Activated CD4-positive, alpha-beta T cell treated with anti-CD3 and anti-CD28 coated beads for 36 hours (primary cell): ENCODE data around the gene AHI1. TPM values are rescaled to one million over a fixed set of nuclear protein-coding genes. Genes with fewer than 3 reads are reported as not detected.
A peak's percentile ranks its signal among the peaks of the same experiment; 100 is the strongest.

ENCODE experiments used
- ATAC-seq: fragments of 200-7000 bp; cut with Tn5 transposase; one replicate; pipeline ENCODE4 v1.10.0; 2021; ENCODE audit warnings: mild to moderate bottlenecking, moderate library complexity
- CTCF ChIA-PET: fragments of 350-600 bp; sonication (Branson Sonifier 250); formaldehyde crosslinking; loops from one replicate; lab custom pipeline; 2021; ENCODE audit warnings: antibody characterized with exemption; lab: Charles Lee
- POLR2A ChIA-PET: fragments of 350-600 bp; sonication (Branson Sonifier 250); formaldehyde crosslinking; loops from one replicate; lab custom pipeline; 2021; ENCODE audit warnings: antibody characterized with exemption, inconsistent platforms; lab: Charles Lee
- DNase-seq: peaks from one replicate; pipeline ENCODE4 v3.0.0-alpha.2; 2020
- H3K27ac Mint-ChIP-seq: one replicate; pipeline ENCODE4 v1.8.0; 2021; ENCODE audit warnings: mixed read lengths
- H3K27me3 Mint-ChIP-seq: one replicate; pipeline ENCODE4 v1.8.0; 2021; ENCODE audit warnings: mixed read lengths
- H3K36me3 Mint-ChIP-seq: one replicate; pipeline ENCODE4 v1.8.0; 2021; ENCODE audit warnings: low read depth, mixed read lengths
- H3K4me1 Mint-ChIP-seq: one replicate; pipeline ENCODE4 v1.8.0; 2021; ENCODE audit warnings: mixed read lengths
- H3K4me3 Mint-ChIP-seq: one replicate; pipeline ENCODE4 v1.8.0; 2021; ENCODE audit warnings: mild to moderate bottlenecking, moderate library complexity, mixed read lengths
- H3K9me3 Mint-ChIP-seq: one replicate; pipeline ENCODE4 v1.8.0; 2021; ENCODE audit warnings: low read depth, mixed read lengths
- intact Hi-C, 2 experiments: fragments of 100-400 bp; cut with DNase I in 1 of 2; cut with micrococcal nuclease in 1 of 2; formaldehyde crosslinking; loops; one replicate each; pipeline versions ENCODE4 v1.14.2 to v1.15.1; 2022 to 2024; cut with DNase I, micrococcal nuclease
- total RNA-seq, 2 experiments: library from RNA; stranded (reverse); gene quantifications; one replicate each; pipeline ENCODE4 v1.2.3, GENCODE V29; 2021

The AHI1 gene
- total RNA-seq, 2 experiments from 2014 or later = 35.6 to 36.0 TPM

DNA sequence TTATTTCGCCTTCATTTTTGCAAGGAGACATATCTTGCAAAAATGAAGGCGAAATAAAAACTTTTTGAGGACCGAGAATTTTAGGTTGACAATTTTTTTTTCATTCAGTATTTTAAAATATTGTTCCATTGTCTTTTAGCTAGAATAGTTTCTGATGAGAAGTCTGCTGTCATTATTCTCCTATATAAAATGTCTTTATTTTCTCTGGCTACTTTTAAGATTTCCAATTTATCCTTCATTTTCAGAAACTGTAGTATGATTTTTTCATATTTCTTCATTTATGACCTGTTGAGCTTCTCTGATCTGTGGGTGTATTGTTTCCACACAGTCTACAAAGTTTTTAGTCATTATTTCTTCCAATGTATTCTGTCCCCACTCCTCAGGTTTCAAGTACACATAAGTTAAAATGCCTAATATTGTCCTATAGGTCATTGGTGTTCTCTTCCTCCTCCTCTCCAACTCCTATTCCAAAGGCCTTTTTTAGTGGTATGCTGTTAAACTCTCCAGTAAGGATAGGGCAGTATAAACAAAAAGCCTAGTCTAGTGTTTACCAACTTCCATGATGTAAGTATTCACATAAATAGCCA is 15.7 kb downstream of the AHI1 start:
- ChIA-PET POLR2A (no interaction called here), CTCF (interaction anchor here (0.6 kb wide), 1 partner anchor 873 kb away, joined by 3 read pairs; no protein-coding TSS in a partner anchor)
- Mint-ChIP-seq H3K27ac (no peak overlapping the region), H3K4me3 (no peak overlapping the region), H3K27me3 (no peaks in the 10 kb centered on the region), H3K4me1 (no peaks in the 10 kb centered on the region), H3K36me3 (peaks cover 71% of the 10 kb centered on the region), H3K9me3 (peaks cover 32% of the 10 kb centered on the region)
- no peak for DNase-seq
- no peak for ATAC-seq
- intact Hi-C loops = no loop called here

DNA sequence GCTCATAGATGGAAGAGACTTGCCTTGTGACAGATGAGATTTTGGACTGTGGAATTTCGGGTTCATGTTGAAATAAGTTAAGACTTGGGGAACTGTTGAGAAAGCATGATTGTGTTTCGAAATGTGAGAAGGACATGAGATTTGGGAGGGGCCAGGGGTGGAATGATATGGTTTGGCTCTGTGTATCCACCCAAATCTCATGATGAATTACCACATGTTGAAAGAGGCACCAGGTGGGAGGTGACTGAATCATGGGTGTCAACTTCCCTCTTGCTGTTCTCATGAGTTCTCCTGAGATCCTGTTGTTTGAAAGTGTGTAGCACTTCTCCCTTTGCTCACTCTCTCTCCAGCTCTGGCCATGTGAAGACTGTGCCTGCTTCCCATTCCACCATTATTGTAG is 17.9 kb downstream of the AHI1 start:
- no peak for ATAC-seq

DNA sequence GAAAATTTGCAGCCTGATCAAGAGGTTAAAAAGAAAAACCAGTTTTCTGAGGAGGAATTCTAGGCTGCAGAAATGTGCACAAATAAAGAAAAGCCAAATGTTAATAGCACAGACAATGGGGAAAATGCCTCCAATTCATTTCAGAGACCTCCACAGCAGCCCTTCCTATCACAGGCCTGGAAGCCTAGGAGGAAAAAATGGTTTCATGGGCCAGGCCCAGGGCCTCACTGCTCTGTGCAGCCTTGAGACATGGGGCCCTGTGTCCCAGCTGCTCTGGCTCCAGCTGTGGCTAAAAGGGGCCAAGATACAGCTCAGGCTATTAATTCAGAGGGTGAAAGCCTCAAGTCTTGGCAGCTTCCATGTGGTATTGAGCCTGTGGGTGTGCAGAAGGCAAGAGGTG is 18.9 kb downstream of the AHI1 start:
- CTCF ChIA-PET = no interaction called here
- POLR2A ChIA-PET = no interaction called here
- intact Hi-C loops = no loop called here
- H3K27ac Mint-ChIP-seq = no peak overlapping the region
- no peak overlapping the region for H3K4me3 Mint-ChIP-seq
- ATAC-seq (no peak), DNase-seq (no peak)
- H3K9me3 Mint-ChIP-seq = peaks cover 24% of the 10 kb centered on the region
- H3K36me3 Mint-ChIP-seq = peaks cover 57% of the 10 kb centered on the region
- H3K4me1 Mint-ChIP-seq = peaks cover 3% of the 10 kb centered on the region
- H3K27me3 Mint-ChIP-seq = no peaks in the 10 kb centered on the region

More for the DNA sequence above, 17.9 kb downstream of the AHI1 start:
- ChIA-PET POLR2A (no interaction called here), CTCF (no interaction called here)
- peaks cover 27% of the 10 kb centered on the region for H3K9me3 Mint-ChIP-seq
- intact Hi-C loops = no loop called here
- DNase-seq = no peak
- H3K27me3 Mint-ChIP-seq = no peaks in the 10 kb centered on the region
- H3K4me3 Mint-ChIP-seq = no peak overlapping the region
- peaks cover 2% of the 10 kb centered on the region for H3K4me1 Mint-ChIP-seq
- H3K36me3 Mint-ChIP-seq = peaks cover 64% of the 10 kb centered on the region
- H3K27ac Mint-ChIP-seq = no peak overlapping the region

DNA sequence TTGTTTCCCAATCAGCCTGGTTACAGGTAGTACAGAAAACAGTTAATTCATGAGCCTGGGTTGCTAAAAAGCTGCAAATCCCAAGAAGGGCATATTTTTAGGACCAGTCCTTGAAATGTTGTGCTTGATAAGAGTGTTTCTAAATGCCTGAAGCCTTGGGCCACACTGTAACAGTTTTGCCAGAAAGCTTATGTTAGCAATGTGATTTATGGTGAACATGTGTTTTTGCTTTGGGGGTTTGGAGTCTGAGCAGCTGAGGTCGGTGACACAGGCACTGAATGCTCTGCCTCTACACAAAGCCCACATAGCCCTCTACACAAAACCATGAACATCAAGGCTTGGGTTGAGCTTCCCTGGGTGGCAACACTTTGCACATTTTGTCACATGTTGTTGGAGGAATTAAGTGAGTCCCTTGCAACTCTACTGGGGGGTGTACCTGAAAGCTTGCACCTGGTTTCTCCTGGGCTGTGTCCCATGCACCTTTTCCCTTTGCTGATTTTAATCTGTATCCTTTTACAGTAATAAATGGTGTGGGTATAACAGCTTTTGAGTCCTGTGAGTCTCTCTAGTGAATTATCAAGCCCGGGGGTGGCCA is 22.2 kb downstream of the AHI1 start:
- ATAC-seq (no peak), DNase-seq (no peak)
- Mint-ChIP-seq H3K27me3 (no peaks in the 10 kb centered on the region), H3K4me3 (no peak overlapping the region), H3K27ac (no peak overlapping the region), H3K9me3 (peaks cover 14% of the 10 kb centered on the region), H3K36me3 (peaks cover 43% of the 10 kb centered on the region), H3K4me1 (peaks cover 3% of the 10 kb centered on the region)
- ChIA-PET CTCF (interaction anchor here (0.8 to 2.4 kb wide), 2 partner anchors 12 to 25 kb away, joined by 6 read pairs; no protein-coding TSS in a partner anchor), POLR2A (no interaction called here)
- intact Hi-C loops = no loop called here

DNA sequence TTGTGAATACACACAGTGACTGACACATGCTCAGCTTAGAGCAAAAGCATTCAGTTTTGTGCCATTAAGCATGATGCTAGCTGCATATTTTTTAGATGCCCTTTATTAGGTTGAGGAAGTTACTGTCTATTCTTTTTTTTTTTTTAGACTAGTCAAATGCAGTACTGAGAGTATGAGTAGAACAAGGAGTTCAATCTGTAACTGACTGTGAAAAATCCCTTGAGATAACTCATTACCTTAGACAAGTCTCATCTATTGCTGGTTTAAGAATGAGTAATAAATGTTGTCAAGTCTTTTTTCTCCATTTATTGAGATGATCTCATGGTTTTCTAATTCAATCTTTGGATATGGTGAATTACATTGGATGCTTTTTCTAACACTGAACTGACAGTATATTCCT is 23.2 kb downstream of the AHI1 start:
- ChIA-PET POLR2A (no interaction called here), CTCF (interaction anchor here (0.6 to 2.4 kb wide), 3 partner anchors 11 to 944 kb away, joined by 3 to 6 read pairs (median 3); no protein-coding TSS in a partner anchor)
- Mint-ChIP-seq H3K27ac (no peak overlapping the region), H3K4me1 (peaks cover 3% of the 10 kb centered on the region), H3K4me3 (no peak overlapping the region), H3K27me3 (no peaks in the 10 kb centered on the region), H3K36me3 (peaks cover 37% of the 10 kb centered on the region), H3K9me3 (peaks cover 9% of the 10 kb centered on the region)
- intact Hi-C loops = no loop called here
- DNase-seq (no peak), ATAC-seq (peak; percentile 65)

DNA sequence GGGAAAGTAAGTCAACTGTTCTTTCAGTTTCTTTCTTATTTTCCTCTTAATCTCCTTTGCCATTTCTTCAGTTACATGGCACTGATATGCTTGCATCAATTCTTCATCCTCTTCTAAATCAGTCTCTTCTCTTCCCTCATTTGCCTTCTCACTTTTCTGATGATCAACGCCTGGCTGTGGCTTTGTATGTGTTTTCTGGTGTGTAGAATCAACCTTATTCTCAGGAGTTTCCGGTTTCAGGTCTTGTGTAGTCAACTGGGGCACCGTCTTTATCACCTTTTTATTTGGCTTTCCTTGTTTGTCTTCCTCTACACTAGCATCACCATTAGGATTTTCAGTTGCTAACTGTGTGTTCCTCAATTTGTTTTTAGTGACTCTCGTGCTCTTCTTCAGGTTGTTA is 31.6 kb downstream of the AHI1 start:
- H3K27ac Mint-ChIP-seq = peak overlapping the region; percentile 4
- intact Hi-C loops = no loop called here
- H3K4me1 Mint-ChIP-seq = peaks cover 5% of the 10 kb centered on the region
- DNase-seq (no peak), ATAC-seq (no peak)
- ChIA-PET POLR2A (no interaction called here), CTCF (no interaction called here)
- peaks cover 33% of the 10 kb centered on the region for H3K36me3 Mint-ChIP-seq
- H3K9me3 Mint-ChIP-seq = no peaks in the 10 kb centered on the region
- no peak overlapping the region for H3K4me3 Mint-ChIP-seq
- no peaks in the 10 kb centered on the region for H3K27me3 Mint-ChIP-seq

DNA sequence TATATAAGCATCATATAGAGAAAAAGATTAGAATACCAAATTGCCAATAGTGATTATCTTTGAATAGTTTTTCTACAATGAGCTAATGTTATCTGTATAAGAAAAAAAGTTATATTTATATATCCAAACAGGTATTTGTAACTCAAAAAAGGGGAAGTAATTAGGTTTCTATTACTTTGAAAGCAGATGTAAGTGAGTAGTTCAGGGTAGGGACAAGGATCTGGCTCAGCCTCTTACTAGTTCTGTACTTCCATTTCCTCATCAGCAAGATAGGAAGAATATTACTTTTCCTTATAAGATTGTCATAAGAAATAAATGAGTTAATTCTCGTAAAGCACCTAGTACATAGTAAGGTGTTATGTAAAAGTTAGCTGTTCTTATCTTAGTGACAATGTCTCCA is 32.2 kb downstream of the AHI1 start:
- ChIA-PET POLR2A (no interaction called here), CTCF (interaction anchor here (2.7 kb wide), 1 partner anchor 12 kb away, joined by 9 read pairs; no protein-coding TSS in a partner anchor)
- Mint-ChIP-seq H3K27ac (no peak overlapping the region), H3K4me3 (no peak overlapping the region), H3K36me3 (peaks cover 29% of the 10 kb centered on the region), H3K4me1 (peaks cover 5% of the 10 kb centered on the region), H3K9me3 (no peaks in the 10 kb centered on the region), H3K27me3 (no peaks in the 10 kb centered on the region)
- intact Hi-C loops = no loop called here
- ATAC-seq = no peak
- no peak for DNase-seq

DNA sequence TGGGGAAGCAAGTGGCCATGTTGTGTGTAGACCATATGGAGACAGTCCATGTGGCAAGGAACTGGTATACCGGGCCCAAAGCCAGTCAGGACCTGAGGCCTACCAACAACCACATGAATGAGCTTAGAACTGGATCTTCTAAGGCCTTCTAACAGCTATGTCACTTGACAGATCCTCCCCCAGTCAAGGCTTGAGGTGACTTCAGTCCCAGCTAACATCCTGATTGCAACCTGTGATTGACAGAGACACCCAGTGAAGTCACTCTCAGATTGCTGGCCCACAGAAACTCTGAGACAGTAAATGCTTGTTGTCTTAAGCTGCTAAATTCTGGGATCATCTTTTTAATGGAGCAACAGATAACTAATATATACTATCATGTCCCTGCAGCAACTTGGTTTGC is 32.9 kb downstream of the AHI1 start:
- ATAC-seq (peak; percentile 51), DNase-seq (no peak)
- no peaks in the 10 kb centered on the region for H3K27me3 Mint-ChIP-seq
- H3K4me3 Mint-ChIP-seq = no peak overlapping the region
- no peak overlapping the region for H3K27ac Mint-ChIP-seq
- peaks cover 5% of the 10 kb centered on the region for H3K4me1 Mint-ChIP-seq
- intact Hi-C loops = no loop called here
- no peaks in the 10 kb centered on the region for H3K9me3 Mint-ChIP-seq
- H3K36me3 Mint-ChIP-seq = peaks cover 26% of the 10 kb centered on the region
- POLR2A ChIA-PET = no interaction called here
- CTCF ChIA-PET = interaction anchor here (0.5 to 2.7 kb wide), 4 partner anchors 10 to 134 kb away, joined by 3 to 9 read pairs (median 6); no protein-coding TSS in a partner anchor

DNA sequence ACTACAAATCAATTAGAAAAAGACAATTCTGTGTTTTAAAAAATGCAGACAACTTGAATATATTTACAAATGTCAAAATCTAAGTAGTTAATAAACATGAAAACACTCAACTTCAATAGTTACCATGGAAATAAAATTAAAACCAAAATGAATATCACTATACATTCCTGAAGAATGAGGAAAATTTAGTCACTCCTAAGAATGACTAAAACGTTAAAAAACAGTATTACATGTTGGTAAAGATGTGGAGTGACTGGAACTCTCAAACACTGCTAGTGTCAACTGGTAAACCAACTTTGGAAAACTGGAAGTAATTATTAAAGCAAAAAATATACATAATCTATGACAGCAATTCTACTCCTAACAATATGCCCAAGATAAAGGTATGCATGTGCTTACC is 36.3 kb downstream of the AHI1 start:
- H3K27me3 Mint-ChIP-seq = no peaks in the 10 kb centered on the region
- no peak overlapping the region for H3K27ac Mint-ChIP-seq
- ATAC-seq (no peak), DNase-seq (no peak)
- peaks cover 27% of the 10 kb centered on the region for H3K36me3 Mint-ChIP-seq
- H3K4me3 Mint-ChIP-seq = no peak overlapping the region
- H3K4me1 Mint-ChIP-seq = peaks cover 5% of the 10 kb centered on the region
- ChIA-PET CTCF (no interaction called here), POLR2A (no interaction called here)
- H3K9me3 Mint-ChIP-seq = no peaks in the 10 kb centered on the region
- intact Hi-C loops = no loop called here

DNA sequence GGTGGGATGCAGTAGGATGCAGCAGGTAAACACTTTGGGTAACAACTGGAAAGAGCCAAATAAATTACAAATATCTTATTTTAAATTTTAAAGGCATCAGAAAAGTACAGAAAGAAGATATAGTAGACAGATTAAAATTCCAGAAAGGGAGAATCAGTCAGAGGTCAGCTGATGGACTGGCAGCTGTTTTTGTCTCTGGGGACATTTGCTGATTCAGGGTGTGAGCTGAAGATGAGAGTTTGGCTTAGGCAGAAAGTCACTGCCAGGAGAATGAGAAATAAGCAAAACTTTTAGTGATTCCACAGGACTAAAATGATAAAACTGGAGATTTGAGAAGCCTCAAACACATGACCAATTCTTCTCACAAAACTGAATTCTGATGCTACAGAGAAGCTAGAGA is 39.5 kb downstream of the AHI1 start:
- Mint-ChIP-seq H3K4me3 (no peak overlapping the region), H3K36me3 (peaks cover 8% of the 10 kb centered on the region), H3K27me3 (no peaks in the 10 kb centered on the region), H3K9me3 (no peaks in the 10 kb centered on the region), H3K27ac (no peak overlapping the region), H3K4me1 (no peaks in the 10 kb centered on the region)
- intact Hi-C loops = no loop called here
- DNase-seq (no peak), ATAC-seq (no peak)
- ChIA-PET POLR2A (no interaction called here), CTCF (no interaction called here)

DNA sequence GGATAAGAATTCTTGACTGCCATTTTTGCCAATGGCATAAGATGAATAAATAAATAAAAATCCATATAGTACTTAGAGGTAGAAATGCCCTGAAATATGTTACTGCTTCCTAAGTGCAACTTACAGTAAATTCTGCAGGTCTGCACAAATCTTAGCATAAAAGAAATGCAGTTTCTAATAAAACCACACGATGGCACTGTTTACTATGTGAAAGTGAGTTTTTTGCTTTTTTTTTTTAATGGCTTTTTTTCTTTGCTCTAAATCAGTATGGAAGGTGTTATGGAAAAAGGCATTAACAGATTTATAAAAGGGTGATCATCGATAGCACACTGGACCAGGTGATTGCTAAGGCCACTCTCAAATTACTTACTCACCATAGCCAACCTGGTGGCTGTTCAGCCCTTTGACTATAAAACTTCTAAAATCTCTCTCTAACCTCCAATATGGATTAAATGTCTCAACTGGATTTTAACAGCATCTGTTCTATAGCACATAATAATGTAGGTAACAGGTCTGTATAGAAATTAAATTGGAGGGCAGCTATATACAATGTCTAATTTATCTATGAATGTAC is 45.8 kb downstream of the AHI1 start:
- Mint-ChIP-seq H3K27ac (no peak overlapping the region), H3K4me3 (no peak overlapping the region), H3K36me3 (peaks cover 16% of the 10 kb centered on the region), H3K9me3 (no peaks in the 10 kb centered on the region), H3K27me3 (no peaks in the 10 kb centered on the region), H3K4me1 (no peaks in the 10 kb centered on the region)
- no peak for DNase-seq
- CTCF ChIA-PET = interaction anchor here (0.7 to 1.9 kb wide), 12 partner anchors 11 to 786 kb away, joined by 3 to 10 read pairs (median 6); no protein-coding TSS in a partner anchor
- POLR2A ChIA-PET = no interaction called here
- intact Hi-C loops = loop anchor here (2.0 to 5.0 kb wide), 8 partner anchors 45 to 865 kb away; partner anchors contain the start of gene AHI1 (in 2 of the 2)
- ATAC-seq = no peak

DNA sequence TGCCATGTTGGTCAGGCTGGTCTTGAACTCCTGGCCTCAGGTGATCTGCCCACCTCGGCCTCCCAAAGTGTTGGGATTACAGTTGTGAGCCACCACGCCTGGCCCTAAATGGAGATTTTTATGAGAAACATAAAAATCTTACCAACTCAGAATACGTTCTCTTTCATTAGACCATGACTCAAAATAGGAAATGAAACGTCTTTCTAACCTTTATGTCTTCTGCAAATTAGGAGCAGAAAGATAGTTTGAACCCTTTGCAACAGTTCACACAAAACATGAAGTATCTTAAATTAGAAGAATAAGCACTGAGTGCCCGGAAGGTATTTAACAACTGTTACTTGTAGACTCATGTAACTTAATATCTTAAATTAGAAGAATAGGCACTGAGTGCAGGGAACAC is 48.3 kb downstream of the AHI1 start:
- Mint-ChIP-seq H3K27ac (no peak overlapping the region), H3K27me3 (no peaks in the 10 kb centered on the region), H3K4me1 (no peaks in the 10 kb centered on the region), H3K9me3 (no peaks in the 10 kb centered on the region), H3K4me3 (no peak overlapping the region), H3K36me3 (peaks cover 19% of the 10 kb centered on the region)
- CTCF ChIA-PET = interaction anchor here (1.0 to 2.0 kb wide), 3 partner anchors 10 to 778 kb away, joined by 3 to 6 read pairs (median 4); no protein-coding TSS in a partner anchor
- POLR2A ChIA-PET = no interaction called here
- ATAC-seq (no peak), DNase-seq (no peak)
- intact Hi-C loops = no loop called here
